Suppressor macrophage treated with lipopolysaccharide for 4 hours (primary cell): ENCODE measurements around the gene B4GALNT2.
"Not testable (repeated sequence)": the region's sequence is repeated elsewhere in the genome, so short reads cannot be mapped to it uniquely, and the experiment has no call there.

Experiments
- DNase-seq: peaks from one replicate; pipeline ENCODE4 v3.0.0-alpha.2; 2020

Gene B4GALNT2

DNA sequence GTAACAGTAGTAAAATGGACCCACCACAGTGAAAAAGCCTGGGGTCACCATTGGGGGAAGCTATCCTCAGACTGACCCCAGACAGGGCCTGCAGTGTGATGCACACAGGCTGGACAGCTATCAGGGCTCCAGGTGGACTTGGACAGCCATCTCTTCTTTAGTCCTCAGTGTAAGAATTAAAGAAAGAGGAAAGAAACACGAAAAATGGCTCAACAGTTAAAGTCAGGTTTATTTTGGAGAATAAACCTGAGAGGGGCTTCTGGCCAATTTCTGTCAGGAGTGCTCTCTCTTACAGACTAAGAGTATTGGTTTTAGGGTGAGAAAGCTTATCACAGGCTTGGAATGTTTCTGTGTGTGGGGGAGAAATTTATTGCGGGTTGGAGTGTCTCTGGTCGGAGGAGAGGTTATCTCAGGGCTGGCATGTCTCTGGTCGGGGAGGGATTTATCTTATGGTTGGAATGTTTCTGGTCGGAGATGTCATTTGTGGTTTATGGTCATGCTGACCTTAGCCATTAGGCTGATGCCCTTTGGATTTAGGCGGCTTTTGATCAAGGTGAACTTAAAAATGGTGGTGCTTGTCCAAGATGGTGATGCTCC is 10.8 kb upstream of the B4GALNT2 start:
- DNase-seq = no peak

DNA sequence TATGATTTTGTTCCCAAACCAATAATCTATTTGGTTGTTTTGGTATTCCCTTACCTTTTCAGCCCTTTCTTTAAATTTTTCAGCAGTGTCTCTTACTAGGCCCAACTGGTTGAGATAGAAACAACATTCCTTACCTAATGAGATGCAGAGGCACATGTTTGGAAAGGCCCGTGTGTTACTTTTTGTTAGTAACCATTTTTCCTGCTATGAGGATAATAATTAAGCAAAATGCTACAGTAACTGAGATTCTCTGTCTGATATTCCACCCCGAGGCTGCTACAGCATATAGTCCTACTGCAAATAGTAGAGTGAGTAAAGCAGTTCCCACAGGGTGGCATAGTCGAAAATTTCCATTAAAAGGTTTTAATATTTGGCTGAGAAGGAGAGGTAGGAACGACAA is 10.0 kb upstream of the B4GALNT2 start:
- DNase-seq = no peak

DNA sequence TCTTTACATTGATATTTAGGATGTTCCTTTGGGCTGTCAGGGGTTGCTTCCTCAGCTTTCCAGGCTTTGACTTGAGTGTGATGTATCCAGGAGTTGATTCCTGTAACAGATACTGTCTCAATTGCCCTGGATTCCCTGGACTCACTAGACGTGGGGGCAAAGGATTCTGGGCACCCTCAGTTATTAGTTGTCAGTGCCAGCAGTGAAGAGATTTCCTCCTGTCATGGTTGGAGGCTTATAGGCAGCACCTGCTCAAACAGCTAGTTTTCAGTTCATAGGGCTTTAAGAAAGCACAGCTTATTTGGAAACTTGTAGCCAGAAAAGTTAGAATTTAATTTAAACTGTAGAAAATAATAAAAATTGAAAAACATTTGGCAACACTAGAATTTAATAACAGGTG is 9.5 kb upstream of the B4GALNT2 start:
- DNase-seq = no peak

DNA sequence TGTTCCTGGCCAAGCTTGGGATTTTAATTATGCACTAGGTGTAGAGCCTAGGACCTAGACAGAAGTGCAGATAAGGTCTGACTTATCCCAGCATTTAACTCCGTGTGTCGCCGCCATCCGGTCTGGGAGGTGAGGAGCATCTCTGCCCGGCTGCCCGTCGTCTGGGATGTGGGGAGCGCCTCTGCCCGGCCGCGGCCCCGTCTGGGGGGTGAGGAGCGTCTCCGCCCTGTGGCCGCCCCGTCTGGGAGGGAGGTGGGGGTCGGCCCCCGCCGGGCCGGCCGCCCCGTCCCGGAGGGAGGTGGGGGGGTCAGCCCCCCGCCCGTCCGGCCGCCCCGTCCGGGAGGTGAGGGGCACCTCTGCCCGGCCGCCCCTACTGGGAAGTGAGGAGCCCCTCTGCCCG is 7.1 kb upstream of the B4GALNT2 start:
- no peak for DNase-seq

DNA sequence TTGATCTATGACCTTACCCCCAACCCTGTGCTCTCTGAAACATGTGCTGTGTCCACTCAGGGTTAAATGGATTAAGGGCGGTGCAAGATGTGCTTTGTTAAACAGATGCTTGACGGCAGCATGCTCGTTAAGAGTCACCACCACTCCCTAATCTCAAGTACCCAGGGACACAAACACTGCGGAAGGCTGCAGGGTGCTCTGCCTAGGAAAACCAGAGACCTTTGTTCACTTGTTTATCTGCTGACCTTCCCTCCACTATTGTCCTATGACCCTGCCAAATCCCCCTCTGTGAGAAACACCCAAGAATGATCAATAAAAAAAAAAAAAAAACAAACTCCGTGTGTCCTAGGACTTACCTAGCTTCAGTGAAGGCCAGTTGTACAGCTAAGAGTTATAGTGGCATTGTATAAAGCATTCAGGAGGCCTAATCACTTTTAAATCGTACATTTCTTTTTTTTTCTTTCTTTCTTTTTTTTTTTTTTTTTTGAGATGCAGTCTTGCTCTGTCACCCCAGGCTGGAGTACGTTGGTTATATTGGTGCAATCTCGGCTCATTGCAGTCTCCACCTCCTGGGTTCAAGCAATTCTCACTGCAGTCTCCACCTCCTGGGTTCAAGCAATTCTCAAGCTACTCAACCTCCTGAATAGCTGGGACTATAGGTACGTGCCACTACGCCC is 6.2 kb upstream of the B4GALNT2 start:
- not testable (repeated sequence) for DNase-seq

DNA sequence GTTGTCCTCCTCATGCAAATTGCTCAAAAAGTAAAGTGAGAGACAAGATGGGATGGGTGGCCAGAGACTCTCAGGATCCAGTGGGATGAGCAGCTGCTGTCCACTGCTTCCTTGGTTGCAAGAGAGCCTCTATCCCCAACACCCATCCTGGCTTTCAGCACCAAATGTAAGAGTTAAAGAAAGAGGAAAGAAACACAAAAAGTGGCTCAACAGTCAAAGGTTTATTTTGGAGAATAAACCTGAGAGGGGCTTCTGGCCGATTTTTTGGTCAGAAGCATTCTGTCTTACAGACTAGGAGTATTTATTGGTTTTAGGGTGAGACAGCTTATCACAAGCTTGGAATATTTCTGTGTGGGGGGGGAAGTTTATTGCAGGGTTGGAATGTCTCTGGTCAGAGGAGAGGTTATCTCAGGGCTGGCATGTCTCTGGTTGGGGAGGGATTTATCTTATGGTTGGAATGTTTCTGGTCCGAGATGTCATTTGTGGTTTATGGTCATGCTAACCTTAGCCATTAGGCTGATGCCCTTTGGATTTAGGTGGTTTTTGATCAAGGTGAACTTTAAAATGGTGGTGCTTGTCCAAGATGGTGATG is 3.1 kb upstream of the B4GALNT2 start:
- DNase-seq = not testable (repeated sequence)

DNA sequence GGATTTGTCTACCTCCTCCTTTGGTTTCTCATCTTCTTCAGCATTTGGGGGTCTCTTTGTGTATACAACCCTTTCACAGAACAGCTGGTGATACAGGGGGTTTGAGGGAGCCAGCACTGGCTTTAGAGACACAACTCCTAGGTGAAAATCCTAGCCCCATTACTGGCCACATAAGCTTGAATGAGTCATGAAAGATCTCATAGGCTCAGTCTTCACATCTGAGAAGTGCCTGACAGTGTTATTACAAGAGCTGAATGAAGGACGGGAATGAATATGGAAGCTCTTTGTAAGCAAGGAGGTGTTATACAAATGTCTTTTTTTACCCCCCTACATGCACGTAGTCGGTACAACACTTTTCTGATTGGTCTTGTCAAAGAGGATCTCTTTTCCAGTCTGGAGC is 1.7 kb upstream of the B4GALNT2 start:
- DNase-seq = no peak

DNA sequence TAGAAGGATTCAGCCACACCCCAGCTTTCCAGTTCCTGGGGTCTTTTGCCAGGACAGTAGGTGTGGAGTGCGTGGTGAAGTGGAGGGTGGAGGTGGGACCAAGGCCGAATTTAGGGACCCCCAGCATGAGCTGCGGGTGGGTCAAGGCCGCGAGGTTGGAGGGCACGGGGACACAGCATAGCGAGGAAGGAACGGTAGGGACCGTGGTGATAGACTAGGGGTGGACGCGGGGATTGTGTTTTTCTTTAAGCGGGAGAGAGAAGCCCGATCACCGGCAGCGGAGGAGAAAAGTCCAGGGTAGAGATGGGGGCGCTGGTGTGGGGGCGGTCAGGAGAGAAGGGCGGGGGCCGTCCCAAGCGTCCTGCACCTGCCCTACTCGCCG is 261 bp upstream of the B4GALNT2 start:
- no peak for DNase-seq

DNA sequence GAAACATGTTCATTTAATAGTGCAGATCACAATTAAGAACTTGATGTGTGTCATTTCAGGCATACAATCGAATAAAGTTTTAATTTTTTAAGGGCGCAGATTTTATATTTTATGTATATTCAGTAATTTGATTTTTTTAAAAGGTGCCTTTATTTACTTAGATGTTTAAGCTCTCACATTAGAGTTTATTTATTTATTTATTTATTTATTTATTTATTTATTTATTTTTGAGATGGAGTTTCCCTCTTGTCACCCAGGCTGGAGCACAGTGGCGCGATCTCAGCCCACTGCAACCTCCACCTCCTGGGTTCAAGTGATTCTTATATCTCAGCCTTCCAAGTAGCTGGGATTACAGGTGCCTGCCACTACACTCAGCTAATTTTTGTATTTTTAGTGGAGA is 3.8 kb downstream of the B4GALNT2 start:
- no peak for DNase-seq

DNA sequence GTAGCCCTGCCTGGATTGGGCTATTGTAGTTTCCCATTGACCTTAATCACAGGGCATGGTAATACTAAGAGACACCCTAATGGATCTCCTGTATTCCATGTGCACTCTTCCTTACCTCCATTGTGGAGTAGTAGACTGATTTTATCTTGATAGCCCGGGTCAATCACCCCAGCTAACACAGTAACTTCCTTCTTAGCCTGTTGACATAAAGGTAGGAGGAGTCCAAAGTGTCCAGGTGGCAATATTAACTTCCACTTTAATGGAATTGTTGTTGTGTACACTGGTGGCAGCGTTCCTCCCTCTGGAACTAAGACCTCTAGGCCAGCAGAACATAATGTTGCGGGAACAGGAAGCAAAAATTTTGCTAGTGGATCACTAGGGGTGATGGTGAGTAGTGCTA is 13.1 kb downstream of the B4GALNT2 start:
- DNase-seq = not testable (repeated sequence)

DNA sequence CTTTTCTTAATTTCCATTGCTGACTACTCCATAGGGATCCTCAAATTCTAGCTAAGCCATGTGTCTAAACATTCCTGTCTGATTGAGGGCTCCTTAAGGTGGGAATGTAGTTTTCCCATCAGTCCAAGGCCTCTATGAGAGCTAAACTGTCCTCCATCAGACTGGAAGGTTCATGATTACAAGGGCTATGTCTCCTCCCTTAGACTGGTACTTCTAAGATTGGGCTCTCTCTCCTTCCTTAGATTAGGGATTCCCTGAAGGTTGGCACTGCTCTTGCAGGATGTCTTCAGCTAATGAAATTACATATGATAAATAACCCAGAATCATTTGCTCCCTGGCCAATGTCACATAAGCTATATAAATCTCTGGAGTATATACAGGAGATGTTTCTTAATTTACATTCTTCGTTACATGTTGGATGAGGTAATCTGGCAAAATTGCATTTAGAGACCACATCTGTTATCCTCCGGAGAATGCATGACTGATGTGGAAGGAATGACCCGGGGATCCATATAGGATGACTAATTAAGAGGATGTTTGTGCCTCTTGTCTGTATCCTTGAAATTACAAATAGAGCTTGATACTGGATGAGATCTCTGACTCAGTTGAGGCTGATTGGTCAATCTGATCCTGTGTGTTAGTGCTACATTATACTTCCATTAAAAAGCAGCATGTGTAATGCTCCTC is 14.2 kb downstream of the B4GALNT2 start:
- DNase-seq = no peak

DNA sequence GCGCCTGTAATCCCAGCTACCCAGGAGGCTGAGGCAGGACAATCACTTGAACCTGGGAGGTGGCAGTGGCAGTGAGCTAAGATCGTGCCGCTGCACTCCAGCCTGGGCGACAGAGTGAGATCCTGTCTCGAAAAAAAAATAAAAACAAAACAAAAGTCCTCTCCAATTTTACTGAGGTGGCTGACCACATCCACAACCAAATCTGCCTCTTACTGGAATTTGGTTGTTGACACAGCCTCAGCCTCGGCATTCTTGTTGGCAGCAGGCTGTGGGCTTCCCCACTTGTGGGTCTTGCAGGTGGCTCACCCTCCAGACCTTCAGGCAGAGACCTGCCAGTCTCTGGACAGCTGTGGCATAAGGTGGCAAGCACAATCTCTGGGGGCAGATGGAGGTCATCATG is 15.6 kb downstream of the B4GALNT2 start:
- DNase-seq = no peak

DNA sequence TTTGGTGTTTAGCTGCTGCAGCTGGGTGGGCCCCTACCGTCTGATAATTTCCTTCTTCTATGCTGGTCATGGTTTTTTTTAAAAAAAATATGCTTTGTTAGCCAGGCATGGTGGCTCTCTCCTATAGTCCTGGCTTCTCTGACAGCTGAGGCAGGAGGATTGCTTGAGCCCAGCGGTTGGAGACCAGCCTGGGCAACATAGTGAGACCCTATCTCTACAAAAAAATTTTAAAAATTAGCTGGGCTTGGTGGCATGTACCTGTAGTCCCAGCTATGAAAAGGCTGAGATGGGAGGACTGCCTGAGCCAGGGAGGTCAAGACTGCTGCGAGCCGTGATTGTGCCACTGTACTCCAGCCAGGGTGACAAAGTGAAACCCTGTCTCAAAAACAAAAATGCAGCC is 19.4 kb downstream of the B4GALNT2 start:
- DNase-seq = no peak

DNA sequence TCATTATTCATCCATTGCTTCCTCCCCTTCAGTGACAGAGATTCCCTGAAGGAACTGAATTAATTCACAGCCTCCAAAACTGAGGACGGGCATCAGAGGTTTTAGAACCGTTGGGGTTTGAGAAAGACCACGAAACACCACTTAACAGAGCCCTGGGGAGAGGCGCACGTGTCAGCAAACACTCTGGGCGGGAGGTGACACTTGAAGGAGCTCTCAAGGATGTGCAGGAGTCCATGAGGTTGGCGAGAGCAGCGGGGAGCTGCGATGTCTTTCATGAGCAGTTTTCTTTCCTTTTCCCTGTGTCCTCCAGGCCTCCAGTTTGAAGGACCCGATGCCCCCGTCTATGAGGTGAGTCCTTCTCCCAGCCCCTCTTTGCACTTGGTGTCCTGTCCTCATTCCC is 23.7 kb downstream of the B4GALNT2 start:
- no peak for DNase-seq

DNA sequence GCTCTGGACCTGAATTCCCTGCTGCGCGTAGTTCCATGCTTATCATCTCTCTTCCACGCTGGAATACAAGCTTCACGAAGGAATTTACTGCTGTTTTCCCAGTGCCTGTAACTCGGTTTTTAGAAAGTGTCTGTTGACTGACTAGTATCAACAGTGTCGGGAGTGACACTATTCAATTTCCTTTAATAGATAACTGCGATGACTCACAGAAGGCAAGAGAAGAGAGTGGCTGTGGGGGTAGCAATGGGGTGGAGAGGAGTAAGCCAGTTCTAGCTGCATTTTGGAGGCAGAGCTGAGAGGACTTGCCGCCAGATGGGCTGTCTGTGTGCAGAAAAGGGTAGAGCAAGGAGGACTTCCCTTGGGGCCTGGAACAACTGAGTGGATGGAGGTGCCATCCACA is 25.2 kb downstream of the B4GALNT2 start:
- DNase-seq = no peak

DNA sequence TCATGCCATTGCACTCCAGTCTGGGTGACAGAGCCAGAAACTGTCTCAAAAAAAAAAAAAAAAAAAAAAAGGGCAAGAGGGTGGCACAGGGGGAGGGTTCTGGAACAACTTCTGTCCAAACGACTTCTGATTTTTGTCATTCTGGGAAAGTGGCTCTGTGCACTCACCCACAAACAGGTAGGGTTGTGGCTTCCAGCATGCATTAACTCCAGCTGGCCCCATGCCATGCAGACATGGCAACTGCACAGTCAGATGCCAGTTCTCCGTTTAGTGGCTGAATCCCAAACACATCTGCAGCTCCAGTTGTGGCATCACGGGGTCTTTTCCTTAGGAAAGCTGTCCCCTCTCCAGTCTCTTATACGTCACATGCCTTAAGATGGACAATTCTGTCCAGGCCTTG is 30.3 kb downstream of the B4GALNT2 start:
- DNase-seq = no peak

DNA sequence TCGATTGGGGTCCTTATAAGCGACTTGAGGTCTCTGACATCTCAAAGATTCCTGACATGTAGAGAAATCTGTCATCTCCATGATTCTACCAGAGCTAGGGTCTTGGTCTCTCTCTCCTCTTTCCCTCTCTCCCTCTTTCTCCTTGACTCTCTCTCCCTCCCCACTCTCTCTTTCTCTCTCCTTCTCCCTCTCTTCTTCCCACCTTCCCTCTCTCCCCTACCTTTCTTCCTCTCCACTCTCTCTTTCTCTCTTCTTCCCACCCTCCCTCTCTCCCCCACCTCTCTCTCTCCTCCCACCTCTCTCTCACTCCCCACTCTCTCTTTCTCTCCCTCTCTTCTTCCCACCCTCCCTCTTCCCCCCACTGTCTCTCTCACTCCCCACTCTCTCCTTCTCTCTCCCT is 32.6 kb downstream of the B4GALNT2 start:
- DNase-seq = no peak

DNA sequence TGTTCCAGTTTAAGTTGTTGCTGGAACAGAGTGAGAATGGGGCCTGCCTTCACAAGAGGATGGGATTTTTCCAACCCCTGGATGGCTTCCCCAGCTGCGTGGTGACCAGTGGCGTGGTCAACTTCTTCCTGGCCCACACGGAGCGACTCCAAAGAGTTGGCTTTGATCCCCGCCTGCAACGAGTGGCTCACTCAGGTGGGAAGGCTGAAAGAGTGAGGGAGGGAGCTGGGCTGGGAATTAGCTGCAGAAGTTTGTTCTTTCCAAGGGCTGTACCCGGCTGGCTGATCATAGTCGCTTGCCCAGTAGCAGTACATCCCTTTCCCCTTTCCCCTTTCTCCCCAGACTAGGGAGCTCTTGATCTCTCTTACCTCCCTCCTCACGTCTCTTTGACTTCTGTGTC is 36.1 kb downstream of the B4GALNT2 start:
- DNase-seq = no peak

DNA sequence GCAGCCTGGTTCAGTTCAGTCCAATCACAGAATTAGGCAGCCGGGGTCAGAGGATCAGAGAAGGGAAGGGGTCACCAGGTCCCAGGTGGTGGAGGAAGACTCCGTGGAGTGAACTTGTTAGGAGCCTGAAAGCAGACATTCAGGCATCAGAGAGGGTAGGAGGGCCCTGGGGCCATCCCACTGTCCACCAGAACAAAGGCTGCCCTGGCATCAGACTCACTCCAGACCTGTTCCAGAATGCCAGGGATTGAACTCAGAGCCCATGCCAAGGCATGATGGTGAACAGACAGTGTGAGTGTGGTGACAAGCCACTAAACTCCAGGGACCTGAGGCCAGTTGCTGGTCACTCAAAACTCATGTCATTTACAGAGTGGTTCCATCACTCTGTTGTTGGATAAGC is 37.6 kb downstream of the B4GALNT2 start:
- no peak for DNase-seq

DNA sequence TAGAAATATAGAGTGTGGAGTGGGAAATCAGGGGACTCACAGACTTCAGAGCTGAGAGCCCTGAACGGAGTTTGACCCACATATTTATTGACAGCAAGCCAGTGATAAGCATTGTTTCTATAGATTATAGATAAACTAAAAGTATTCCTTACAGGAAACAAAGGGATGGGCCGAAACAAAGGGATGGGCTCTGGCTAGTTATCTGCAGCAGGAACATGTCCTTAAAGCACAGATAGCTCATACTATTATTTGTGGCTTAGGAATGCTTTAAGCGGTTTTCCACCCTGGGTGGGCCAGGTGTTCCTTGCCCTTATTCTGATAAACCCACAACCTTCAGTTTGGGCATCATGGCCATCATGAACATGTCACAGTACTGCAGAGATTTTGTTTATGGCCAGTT is 38.1 kb downstream of the B4GALNT2 start:
- not testable (repeated sequence) for DNase-seq

DNA sequence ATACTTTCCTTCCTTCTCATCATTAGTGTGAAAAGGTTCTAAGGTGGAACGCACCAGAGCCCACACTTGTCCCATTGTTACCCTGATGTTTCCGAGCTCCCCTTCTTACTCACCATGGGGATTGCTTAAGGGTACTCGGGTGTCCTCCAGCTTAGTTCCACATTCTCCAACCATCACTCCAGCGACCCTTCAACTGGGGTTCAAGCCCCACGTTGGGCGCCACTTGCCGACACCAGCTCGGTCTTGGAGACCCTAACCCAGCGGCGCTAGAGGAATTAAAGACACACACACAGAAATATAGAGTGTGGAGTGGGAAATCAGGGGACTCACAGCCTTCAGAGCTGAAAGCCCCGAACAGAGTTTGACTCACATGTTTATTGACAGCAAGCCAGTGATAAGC is 43.4 kb downstream of the B4GALNT2 start:
- DNase-seq = not testable (repeated sequence)

DNA sequence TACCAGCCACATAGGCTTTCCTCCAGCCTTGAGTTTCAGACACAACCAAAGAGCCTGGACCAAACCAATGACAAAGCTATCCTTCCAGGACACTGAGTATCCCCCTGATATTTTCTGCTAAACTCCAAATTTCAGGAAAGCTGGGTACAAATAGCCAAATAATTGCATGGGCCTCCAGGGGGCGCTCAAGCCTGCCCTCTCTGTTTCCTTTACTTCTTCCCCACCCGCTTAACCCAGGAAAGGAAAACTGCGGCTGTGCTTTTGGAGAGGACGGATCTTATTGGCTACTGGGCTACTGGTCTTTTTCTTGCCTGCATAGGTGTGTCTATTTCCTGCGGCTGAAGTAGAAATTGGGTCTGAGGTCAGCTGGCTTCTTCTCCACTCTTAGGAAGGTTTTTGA is 47.7 kb downstream of the B4GALNT2 start:
- peak; percentile 85 for DNase-seq

DNA sequence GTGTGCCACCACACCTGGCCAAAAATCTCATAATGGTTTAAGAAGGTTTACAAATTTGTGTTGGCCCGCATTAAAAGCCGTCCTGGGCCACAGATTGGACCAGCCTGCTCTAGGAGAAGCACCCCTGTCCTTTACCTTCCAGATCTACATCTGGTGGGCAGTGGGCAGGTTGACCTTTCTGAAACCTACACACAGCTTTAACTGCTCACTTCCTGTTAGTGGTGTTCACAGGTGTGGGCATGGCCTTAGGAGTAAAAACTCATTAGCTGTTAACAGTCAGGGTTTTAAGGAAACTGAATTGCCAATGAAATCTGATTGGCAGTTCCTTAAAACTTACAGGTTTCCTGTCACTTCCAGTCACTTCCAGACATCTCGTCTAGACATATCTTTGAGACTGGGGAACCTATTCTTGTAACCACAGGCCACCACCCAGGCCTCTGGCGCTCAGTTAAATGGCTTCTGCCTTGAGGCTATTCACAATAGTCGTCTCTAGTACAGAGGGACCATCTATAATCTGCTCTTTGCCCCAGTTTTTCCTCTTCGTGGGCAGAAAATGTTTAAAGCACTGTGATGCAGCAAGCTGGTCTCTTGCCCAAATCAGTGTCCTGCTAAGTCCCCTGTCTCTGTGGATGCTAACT is 48.5 kb downstream of the B4GALNT2 start:
- DNase-seq = no peak

DNA sequence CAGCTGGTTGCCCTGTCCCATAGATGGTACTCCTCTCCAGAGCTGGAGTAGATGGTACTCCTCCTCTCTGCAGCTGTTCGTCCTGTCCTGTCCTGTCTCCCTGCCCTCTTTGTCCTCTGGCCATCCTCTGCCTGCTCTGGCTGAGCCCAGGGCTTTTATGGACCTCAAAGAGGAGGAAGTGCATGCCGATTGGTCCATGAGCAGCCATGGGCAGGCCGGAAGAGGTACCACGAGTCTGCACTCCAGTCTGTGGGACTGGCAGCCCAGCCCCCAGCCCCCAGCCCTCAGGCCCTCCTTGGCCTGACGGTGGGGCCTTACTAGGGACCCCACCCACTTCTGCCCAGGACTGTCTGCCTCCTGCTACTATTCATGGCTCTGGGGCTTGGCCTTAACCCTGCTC is 50.8 kb downstream of the B4GALNT2 start:
- DNase-seq = no peak
